NK-92 treated with Interleukin-12 subunit alpha and Interleukin-12 subunit beta, amount 100 ng/mL, for 24 hours (cell line): Measurements from ENCODE around the gene CD59.
"Not testable (repeated sequence)": the region's sequence is repeated elsewhere in the genome, so short reads cannot be mapped to it uniquely, and the experiment has no call there.

Source experiments
- DNase-seq: peaks from one replicate; lab custom pipeline; 2025; lab: John Stamatoyannopoulos, UW

Gene CD59

GRCh38 chr11:33742249-33742851 lies 6.1 kb upstream of the CD59 start:
- DNase-seq: no peak

GRCh38 chr11:33741806-33742205 lies 5.6 kb upstream of the CD59 start:
- DNase-seq: no peak

- no peak for DNase-seq
Observed at GRCh38 chr11:33737362-33737821, 1.2 kb upstream of the CD59 start.

GRCh38 chr11:33735271-33736147 lies 714 bp downstream of the CD59 start:
- DNase-seq: no peak

GRCh38 chr11:33734441-33735270 lies 1.6 kb downstream of the CD59 start:
- DNase-seq: no peak

GRCh38 chr11:33733980-33734379 lies 2.2 kb downstream of the CD59 start:
- no peak for DNase-seq

- DNase-seq: no peak
Observed at GRCh38 chr11:33731723-33732531, 4.3 kb downstream of the CD59 start.

GRCh38 chr11:33730716-33731115 lies 5.5 kb downstream of the CD59 start:
- DNase-seq: no peak

- DNase-seq: not testable (repeated sequence)
Observed at GRCh38 chr11:33729072-33729664, 7.1 kb downstream of the CD59 start.

- not testable (repeated sequence) for DNase-seq
Observed at GRCh38 chr11:33727539-33727938, 8.7 kb downstream of the CD59 start.

GRCh38 chr11:33725496-33725895 lies 10.7 kb downstream of the CD59 start:
- no peak for DNase-seq

- no peak for DNase-seq
Observed at GRCh38 chr11:33724644-33725035, 11.6 kb downstream of the CD59 start.

GRCh38 chr11:33723238-33723881 lies 12.9 kb downstream of the CD59 start:
- no peak for DNase-seq

- peak; percentile 24 for DNase-seq
Observed at GRCh38 chr11:33722590-33723234, 13.5 kb downstream of the CD59 start.

- no peak for DNase-seq
Observed at GRCh38 chr11:33721984-33722383, 14.2 kb downstream of the CD59 start.

GRCh38 chr11:33721426-33721825 lies 14.8 kb downstream of the CD59 start:
- DNase-seq: peak; percentile 15

- no peak for DNase-seq
Observed at GRCh38 chr11:33719587-33719986, 16.6 kb downstream of the CD59 start.

GRCh38 chr11:33718440-33718839 lies 17.8 kb downstream of the CD59 start:
- DNase-seq: no peak

- no peak for DNase-seq
Observed at GRCh38 chr11:33716243-33716642, 20.0 kb downstream of the CD59 start.

GRCh38 chr11:33713856-33714398 lies 22.3 kb downstream of the CD59 start:
- no peak for DNase-seq
